ENCODE data around the gene ANP32E.
"Not testable (repeated sequence)": the region's sequence is repeated elsewhere in the genome, so short reads cannot be mapped to it uniquely, and the experiment has no call there.

The ANP32E gene

DNA sequence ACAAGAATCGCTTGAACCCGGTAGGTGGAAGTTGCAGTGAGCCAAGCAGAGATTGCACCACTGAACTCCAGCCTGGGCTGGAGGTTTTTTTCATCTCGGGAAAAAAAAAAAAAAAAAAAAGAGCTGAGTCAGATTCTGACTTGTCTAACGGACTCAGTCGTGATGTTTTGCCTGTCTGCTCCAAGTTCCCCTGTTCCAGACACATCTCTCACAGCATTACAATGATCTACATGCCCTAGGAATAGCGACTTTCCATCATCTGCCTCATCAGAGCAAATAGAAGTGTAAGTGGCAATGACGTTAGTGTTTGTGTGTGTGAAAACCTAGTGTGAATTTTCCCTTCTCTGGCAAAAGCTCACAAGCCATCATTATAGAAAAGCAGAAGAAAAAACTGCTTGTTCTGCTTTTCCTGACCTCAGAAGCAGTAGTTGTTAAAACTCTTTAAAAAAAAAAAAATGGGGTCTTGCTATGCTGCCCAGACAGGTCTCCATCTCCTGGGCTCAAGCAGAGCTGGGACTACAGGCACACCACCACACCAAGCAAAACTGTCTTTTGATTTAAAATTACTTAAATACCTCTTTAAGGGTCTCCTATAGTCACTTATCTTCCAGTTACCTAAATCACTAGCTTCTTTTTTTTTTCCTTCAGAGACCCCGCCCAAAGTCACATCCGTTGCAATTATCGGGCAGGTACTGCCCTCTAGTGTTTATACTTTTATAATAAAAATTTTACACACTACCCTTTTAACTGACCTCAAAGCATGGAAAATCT lies 48.9 kb downstream of the ANP32E start:
- TF ChIP-seq Cebpa-rat (IDR thresholded peaks at IDR 0.05): no peak
- no peaks in the 10 kb centered on the region for H3K9me3 ChIP-seq
- H3K4me1 ChIP-seq: peaks cover 18% of the 10 kb centered on the region
- H3K27me3 ChIP-seq: no peaks in the 10 kb centered on the region
- no peak overlapping the region for H3K9ac ChIP-seq
- H4K20me1 ChIP-seq: no peaks in the 10 kb centered on the region
- no peaks in the 10 kb centered on the region for H3K36me3 ChIP-seq
- peak overlapping the region; percentile 54 for H3K4me2 ChIP-seq
- no peak overlapping the region for H3K4me3 ChIP-seq
- H3K27ac ChIP-seq: no peak overlapping the region

- H3K4me3 ChIP-seq, H3K9ac ChIP-seq, H3K27ac ChIP-seq, H3K36me3 ChIP-seq, H3K4me2 ChIP-seq, H4K20me1 ChIP-seq, H3K27me3 ChIP-seq, H3K9me3 ChIP-seq: not testable (repeated sequence)
- peaks cover 21% of the 10 kb centered on the region for H3K4me1 ChIP-seq
These were observed 49.5 kb downstream of the ANP32E start for GRCh38 chr1:150186438-150186788.

GRCh38 chr1:150185481-150185880 lies 50.4 kb downstream of the ANP32E start:
- Histone ChIP-seq H3K27ac (no peak overlapping the region), H3K27me3 (no peaks in the 10 kb centered on the region), H3K9me3 (no peaks in the 10 kb centered on the region), H3K4me1 (peaks cover 27% of the 10 kb centered on the region), H4K20me1 (no peaks in the 10 kb centered on the region), H3K4me2 (no peak overlapping the region), H3K9ac (no peak overlapping the region), H3K36me3 (no peaks in the 10 kb centered on the region), H3K4me3 (no peak overlapping the region)
- no peak for TF ChIP-seq Cebpa-rat (IDR thresholded peaks at IDR 0.05)

DNA sequence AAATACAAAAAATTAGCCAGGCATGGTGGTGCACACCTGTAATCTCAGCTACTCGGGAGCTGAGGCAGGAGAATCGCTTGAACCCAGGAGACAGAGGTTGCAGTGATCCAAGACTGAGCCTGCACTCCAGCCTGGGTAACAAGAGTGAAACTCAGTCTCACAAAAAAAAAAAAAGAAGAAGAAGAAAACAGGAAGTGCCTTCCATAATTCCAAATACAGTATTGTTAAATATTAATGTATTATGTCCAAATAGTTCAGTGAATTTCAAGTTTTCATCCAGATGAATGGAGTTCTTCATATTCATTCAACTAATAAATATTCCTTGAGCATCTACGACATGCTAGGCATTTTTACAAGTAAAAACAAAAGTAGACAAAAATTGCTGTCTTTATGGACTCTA lies 52.9 kb downstream of the ANP32E start:
- H3K27me3 ChIP-seq: no peaks in the 10 kb centered on the region
- no peak for TF ChIP-seq Cebpa-rat (IDR thresholded peaks at IDR 0.05)
- peaks cover 25% of the 10 kb centered on the region for H3K4me1 ChIP-seq
- H3K4me2 ChIP-seq: no peak overlapping the region
- H3K27ac ChIP-seq: no peak overlapping the region
- H3K36me3 ChIP-seq: no peaks in the 10 kb centered on the region
- H3K4me3 ChIP-seq: no peak overlapping the region
- no peaks in the 10 kb centered on the region for H4K20me1 ChIP-seq
- no peak overlapping the region for H3K9ac ChIP-seq
- no peaks in the 10 kb centered on the region for H3K9me3 ChIP-seq

DNA sequence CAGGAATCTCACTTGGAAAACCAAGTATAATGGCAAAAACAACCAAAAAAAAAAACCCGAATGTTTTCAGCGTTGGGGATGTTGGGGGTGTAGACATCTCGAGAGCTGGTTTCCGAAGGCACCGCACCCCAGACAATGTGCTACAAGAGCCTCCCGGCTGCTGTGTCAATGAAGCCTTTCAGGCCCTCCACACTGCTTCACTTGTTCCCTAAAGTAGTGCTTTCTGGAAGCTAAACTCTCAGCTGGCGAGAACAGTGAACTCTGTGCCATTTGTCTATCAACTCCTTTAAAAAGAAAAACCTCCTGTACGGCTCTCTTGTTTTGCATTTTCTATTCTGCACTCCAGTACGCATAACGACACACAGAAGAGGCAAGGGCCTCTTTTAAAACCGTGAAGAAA lies 53.7 kb downstream of the ANP32E start:
- TF ChIP-seq Cebpa-rat (IDR thresholded peaks at IDR 0.05): no peak
- H3K9me3 ChIP-seq: no peaks in the 10 kb centered on the region
- no peak overlapping the region for H3K4me3 ChIP-seq
- H3K4me1 ChIP-seq: peaks cover 17% of the 10 kb centered on the region
- H3K9ac ChIP-seq: no peak overlapping the region
- H3K36me3 ChIP-seq: no peaks in the 10 kb centered on the region
- no peaks in the 10 kb centered on the region for H4K20me1 ChIP-seq
- no peak overlapping the region for H3K27ac ChIP-seq
- no peaks in the 10 kb centered on the region for H3K27me3 ChIP-seq
- H3K4me2 ChIP-seq: no peak overlapping the region

DNA sequence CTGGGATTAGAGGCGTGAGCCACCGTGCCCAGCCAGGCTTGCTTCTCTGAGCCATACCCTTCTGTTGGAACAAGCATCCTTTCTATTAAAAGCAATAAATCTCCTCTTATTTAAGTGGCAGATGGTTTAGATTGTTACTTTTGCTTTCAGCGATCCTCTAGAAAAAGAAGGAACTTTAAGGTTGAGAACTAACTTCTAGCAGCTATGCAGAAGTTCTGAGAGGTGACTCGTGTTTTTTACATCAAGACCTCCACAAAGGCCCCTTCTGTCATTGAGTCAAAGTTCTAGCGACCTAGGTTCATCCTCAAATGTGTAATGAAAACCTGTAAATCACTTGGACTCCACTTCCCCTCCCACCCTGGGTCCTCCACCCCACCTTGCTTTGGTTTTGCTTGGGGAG lies 55.4 kb downstream of the ANP32E start:
- no peak for TF ChIP-seq Cebpa-rat (IDR thresholded peaks at IDR 0.05)
- Histone ChIP-seq H3K4me3 (no peak overlapping the region), H3K27ac (no peak overlapping the region), H3K27me3 (no peaks in the 10 kb centered on the region), H4K20me1 (no peaks in the 10 kb centered on the region), H3K9me3 (no peaks in the 10 kb centered on the region), H3K4me2 (no peak overlapping the region), H3K36me3 (no peaks in the 10 kb centered on the region), H3K9ac (no peak overlapping the region), H3K4me1 (peaks cover 9% of the 10 kb centered on the region; the same call in 1 of the 2 replicates)

DNA sequence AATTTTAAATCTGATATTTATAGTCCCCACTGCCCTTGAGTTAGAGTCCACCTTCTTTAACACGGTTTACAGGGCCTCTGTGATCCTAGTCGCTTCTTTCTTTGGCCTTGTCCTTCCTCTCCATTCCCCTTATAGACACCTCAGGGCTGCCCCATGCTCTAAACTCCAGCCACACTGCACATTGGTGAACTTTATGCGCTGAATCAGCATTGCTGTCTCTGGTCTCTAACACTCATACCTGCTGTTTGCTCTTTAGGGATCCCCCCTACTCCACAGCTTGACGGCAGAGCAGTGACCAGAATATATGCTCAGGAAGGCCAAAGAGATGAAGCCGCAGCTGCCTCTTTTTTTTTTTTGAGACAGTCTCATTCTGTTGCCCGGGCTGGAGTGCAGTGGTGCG lies 56.0 kb downstream of the ANP32E start:
- TF ChIP-seq Cebpa-rat (IDR thresholded peaks at IDR 0.05): no peak
- no peak overlapping the region for H3K27ac ChIP-seq
- H3K4me1 ChIP-seq: peaks cover 9% of the 10 kb centered on the region; the same call in 1 of the 2 replicates
- no peaks in the 10 kb centered on the region for H3K36me3 ChIP-seq
- no peak overlapping the region for H3K4me2 ChIP-seq
- H4K20me1 ChIP-seq: no peaks in the 10 kb centered on the region
- no peaks in the 10 kb centered on the region for H3K9me3 ChIP-seq
- no peak overlapping the region for H3K4me3 ChIP-seq
- no peaks in the 10 kb centered on the region for H3K27me3 ChIP-seq
- H3K9ac ChIP-seq: no peak overlapping the region

GRCh38 chr1:150178548-150178947 lies 57.4 kb downstream of the ANP32E start:
- Histone ChIP-seq H3K36me3 (no peaks in the 10 kb centered on the region), H3K9me3 (no peaks in the 10 kb centered on the region), H3K4me2 (no peak overlapping the region)

GRCh38 chr1:150176593-150176992 lies 59.3 kb downstream of the ANP32E start:
- Histone ChIP-seq H3K9ac (no peak overlapping the region), H4K20me1 (no peaks in the 10 kb centered on the region), H3K4me2 (no peak overlapping the region), H3K4me1 (peaks cover 7% of the 10 kb centered on the region; the same call in 1 of the 2 replicates), H3K9me3 (no peaks in the 10 kb centered on the region), H3K27ac (no peak overlapping the region), H3K4me3 (no peak overlapping the region), H3K36me3 (no peaks in the 10 kb centered on the region), H3K27me3 (no peaks in the 10 kb centered on the region)
- TF ChIP-seq Cebpa-rat (IDR thresholded peaks at IDR 0.05): no peak

More at GRCh38 chr1:150178548-150178947, 57.4 kb downstream of the ANP32E start:
- Histone ChIP-seq H3K4me3 (no peak overlapping the region), H4K20me1 (no peaks in the 10 kb centered on the region), H3K27me3 (no peaks in the 10 kb centered on the region), H3K4me1 (peaks cover 9% of the 10 kb centered on the region; the same call in 1 of the 2 replicates), H3K27ac (no peak overlapping the region), H3K9ac (no peak overlapping the region)
- TF ChIP-seq Cebpa-rat (IDR thresholded peaks at IDR 0.05): no peak

- Histone ChIP-seq H3K27ac (no peak overlapping the region), H3K4me1 (no peaks in the 10 kb centered on the region), H3K4me3 (no peak overlapping the region), H3K4me2 (no peak overlapping the region), H3K27me3 (no peaks in the 10 kb centered on the region), H3K9ac (no peak overlapping the region), H4K20me1 (no peaks in the 10 kb centered on the region), H3K36me3 (no peaks in the 10 kb centered on the region), H3K9me3 (no peaks in the 10 kb centered on the region)
- no peak for TF ChIP-seq Cebpa-rat (IDR thresholded peaks at IDR 0.05)
These were observed 62.7 kb downstream of the ANP32E start for GRCh38 chr1:150173141-150173585.

GRCh38 chr1:150171801-150172200 lies 64.1 kb downstream of the ANP32E start:
- H3K9me3 ChIP-seq: no peaks in the 10 kb centered on the region
- H3K27me3 ChIP-seq: no peaks in the 10 kb centered on the region
- H4K20me1 ChIP-seq: no peaks in the 10 kb centered on the region
- H3K4me1 ChIP-seq: no peaks in the 10 kb centered on the region
- TF ChIP-seq Cebpa-rat (IDR thresholded peaks at IDR 0.05): no peak
- no peaks in the 10 kb centered on the region for H3K36me3 ChIP-seq
- H3K4me3 ChIP-seq: no peak overlapping the region
- H3K9ac ChIP-seq: no peak overlapping the region
- no peak overlapping the region for H3K27ac ChIP-seq
- H3K4me2 ChIP-seq: no peak overlapping the region

All from BLaER1 (cell line).